HEK293T (cell line): ENCODE measurements around the gene SNX21.

Experiments used
- NFRKB ChIP-seq: fragments of 450-650 bp; IDR thresholded peaks from 2 replicates; pipeline ENCODE4 v1.6.1; 2016; ENCODE audit warnings: mild to moderate bottlenecking, moderate library complexity
- TARDBP ChIP-seq: fragments of 450-650 bp; IDR thresholded peaks from 2 replicates; pipeline ENCODE4 v1.6.1; 2016

DNA sequence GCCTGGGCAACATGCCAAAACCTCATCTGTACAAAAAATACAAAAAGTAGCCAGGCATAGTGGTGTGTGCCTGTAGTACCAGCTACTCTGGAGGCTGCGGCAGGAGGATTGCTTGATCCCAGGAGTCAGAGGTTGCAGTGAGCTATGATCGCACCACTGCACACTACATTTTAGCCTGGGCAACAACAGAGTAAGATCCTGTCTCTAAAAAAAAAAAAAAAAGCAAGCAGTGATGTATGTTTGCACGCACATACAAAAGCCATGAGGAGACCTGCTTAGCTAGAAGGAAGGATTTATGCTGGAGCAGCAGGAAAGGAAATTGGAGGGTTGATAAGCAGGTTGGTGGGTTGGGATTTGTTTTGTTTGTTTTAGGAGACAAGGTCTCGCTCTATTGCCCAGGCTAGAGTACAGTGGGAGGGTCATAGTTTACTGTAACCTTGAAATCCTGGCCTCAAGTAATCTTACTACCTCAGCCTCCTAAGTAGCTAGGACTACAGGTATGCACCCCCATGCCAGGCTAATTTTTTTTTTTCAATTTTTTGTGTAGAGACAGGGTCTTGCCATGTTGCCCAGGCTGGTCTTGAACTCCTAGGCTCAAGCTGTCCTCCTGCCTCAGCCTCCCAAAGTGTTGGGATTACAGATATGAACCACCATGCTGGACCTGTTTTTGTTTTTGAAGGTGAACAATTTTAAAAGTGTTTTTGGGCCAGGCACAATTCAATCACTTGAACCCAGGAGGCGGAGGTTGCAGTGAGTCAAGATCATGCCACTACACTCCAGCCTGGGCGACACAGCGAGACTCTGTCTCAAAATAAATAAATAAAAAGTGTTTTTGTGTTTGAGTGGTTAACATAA is 27.8 kb downstream of the SNX21 start:
- TF ChIP-seq TARDBP: no peak
- TF ChIP-seq NFRKB: no peak
